HG02973 (cell line): Measurements from ENCODE around the gene INTS1.

Experiments
- ATAC-seq: cut with Tn5 transposase; IDR thresholded peaks from one replicate; pipeline ENCODE4 v1.9.1; 2021; ENCODE audit warnings: moderate library complexity; ENCODE audit not compliant: unreplicated experiment

The INTS1 gene

DNA sequence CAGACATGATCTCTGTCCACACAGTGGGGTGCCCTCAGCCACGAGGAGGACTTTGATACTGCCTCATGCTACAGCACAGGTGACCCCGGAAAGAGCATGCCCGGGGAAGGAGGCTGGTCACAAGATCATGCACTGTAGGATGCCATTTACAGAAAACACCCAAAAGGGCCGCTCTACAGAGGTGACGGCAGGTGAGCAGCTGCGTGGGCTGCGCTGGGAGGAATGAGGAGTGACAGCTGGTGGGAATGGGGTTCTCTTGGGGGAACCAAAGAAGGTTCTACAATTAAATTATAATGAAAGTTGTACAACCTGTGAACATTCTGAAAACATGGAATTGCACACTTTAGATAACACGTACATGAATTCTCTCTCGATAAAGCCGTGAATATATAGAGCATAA, 12.0 kb downstream of the INTS1 start:
- no peak for ATAC-seq

DNA sequence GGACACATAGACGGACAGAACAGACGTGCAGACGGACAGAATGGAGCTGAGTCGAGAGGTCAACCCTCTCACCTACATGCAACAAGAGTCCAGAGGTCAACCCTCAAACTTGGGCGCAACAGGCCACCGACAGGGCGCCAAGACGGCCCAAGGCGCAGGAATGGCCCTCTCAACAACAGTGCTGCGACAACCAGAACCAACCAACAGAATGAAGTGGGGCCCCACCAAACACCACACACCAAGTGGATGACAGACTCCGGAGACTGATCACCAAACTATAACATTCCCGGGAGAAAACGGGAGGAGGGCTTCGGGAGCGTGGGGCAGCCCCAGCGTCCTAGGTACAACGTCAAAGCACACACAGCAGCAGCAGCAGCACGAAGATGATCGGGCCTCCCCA, 13.4 kb downstream of the INTS1 start:
- ATAC-seq: no peak

DNA sequence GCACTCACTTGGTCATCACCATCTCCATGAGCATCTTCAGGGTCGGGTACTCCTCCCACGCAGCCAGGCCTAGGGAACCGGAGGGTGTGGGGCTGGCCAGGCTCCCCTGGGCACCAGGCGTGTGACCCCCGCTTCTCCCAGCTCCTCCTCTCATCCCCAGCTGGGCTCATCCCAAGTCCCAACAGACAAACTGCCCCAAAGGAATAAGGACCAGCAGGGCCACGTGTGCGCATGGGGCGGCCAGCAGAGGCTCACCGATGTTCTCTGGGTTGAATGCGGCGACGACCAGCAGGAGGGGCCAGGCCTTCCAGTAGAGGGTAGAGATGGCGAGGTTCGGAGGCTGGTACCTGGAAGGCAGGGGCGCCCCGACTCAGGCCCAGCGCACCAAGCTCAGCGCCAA, 14.9 kb downstream of the INTS1 start:
- ATAC-seq: no peak

DNA sequence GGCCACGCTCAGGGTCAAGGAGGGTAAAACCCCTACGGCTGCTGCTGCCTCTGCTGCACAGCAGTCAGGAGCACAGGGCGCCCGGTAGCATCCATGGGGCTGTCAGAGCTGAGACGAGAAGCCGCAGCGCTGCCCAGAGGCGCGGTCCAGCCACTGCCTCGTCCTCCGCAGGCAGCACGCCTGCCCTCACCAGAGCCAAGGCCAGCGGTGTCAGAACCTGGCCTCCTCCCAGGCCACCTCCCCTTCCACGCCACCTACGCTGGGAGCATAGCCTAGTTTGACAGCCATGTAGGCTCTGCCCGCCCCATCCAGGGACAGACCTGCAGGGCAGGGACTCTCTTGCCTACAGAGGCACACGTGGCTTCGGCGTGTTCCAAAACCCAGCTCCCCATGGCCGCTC, 16.2 kb downstream of the INTS1 start:
- no peak for ATAC-seq

DNA sequence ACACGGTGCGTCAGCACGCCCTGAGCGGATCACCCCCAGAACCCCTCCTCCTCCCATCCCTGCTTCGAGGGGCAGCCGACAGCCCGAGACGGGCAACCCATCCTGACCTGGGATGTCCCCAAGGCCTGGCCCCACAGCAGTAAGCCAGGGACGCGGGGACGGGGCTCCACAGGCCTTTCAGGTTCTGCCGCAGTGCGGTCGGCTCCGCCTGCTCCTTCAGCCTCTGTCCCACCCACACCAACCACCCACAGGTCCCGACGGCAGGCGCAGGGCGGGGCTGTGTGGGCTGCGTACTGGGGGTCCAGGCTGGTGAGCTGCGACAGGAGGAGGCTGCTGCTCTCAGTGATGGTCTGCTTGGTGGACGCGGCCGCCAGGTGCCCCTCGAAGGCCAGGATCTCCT, 16.7 kb downstream of the INTS1 start:
- ATAC-seq: no peak

DNA sequence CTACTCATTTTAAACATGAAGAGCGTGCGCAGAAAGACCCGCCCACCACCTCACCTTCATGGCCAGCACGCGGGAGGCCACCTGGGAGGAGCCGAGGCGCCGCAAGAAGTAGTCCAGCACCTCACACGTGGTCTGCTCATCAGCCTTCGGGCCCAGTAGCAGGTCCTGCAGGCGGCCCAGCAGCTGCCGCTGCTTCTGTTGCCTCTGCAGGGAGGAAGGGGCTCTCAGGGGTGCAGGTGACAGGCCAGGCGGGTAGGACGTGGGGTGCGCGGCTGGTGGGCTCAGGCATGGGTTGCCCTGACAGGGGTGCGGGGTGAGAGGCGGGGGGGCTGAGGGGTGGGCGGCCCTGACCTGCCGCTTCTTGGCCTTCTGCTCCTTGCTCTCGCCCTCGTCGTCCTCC, 17.6 kb downstream of the INTS1 start:
- no peak for ATAC-seq

DNA sequence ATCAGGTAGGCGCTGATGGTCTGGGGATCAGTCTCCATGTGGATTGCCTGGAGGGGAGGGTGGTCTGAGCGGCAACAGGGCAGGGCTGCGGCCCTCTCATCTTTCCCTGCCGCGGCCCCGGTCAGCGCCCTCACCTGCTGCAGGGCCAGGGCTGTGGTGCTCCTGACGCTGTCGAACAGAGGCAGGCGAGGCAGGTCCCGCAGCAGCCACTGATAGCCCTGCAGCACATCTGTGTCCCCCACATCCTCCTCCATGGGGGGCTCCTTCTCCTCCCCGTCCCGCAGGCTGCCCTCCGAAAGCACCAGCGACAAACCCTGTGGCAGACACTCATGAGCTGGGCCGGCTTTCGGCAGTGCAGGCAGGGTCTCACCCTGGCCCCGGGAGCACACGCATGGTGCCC, 19.0 kb downstream of the INTS1 start:
- ATAC-seq: no peak

DNA sequence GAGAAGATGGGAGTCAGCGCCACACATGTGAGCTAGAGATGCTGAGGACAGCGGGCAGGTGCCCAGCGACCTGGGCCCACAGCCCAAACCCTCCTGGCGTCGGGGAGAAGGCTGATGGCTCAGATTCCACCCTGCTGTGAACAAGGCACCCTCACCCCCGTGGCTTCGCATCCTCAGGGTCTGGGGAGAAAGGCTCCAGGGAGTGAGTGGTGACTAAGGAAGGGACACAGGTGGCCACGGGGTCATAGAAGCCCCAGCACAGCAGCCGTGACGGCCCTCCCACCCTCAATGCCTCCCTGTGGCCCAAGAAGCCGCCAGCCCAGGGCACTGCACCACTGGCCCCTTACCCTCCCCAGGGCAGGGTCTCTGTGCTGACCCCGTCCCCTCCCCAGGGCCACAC, 19.6 kb downstream of the INTS1 start:
- ATAC-seq: no peak

DNA sequence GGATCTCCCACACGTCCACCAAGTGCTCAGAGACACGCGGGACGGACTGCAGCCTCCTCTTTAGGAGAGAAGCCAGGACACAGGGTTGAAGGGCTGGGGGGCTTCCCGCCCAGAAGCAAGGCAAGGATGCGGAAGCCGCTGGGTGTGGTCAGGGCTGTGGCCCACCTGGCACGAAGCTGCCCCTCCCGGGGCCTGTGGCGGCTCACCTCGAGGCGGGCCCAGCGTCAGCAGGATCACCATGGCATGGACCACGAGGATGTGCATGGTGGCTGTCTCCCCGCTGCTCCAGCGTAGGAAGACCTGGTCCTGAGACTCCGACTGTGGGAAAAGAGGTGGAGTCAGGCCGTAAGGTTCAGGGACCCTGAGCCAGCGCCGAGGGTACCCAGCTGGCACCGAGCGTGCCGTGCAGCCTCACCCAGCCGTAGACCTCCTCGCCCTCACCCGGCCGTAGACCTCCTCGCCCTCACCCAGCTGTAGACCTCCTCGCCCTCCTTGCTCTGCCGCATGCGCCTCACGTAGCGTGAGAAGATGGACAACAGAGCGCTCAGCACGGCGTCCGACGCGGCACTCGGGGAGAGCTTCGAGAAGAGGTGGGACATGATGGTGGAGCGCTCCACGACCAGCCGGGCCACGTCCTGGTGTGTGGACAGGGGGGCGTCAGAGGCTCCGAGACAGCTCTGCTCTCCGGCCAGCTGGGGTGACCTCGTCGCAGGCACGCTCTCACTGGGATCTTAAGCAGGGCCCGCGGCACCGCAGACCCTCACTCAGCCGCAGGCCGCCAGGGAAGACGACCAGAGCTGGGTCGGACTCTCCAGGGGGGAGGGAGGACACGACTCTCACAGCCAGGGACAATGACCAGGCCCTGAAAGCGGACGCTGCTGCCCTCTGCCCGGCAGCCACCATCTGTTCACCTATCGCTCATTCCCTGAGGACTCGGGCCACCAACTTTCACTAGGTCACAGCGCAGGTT, 20.4 kb downstream of the INTS1 start:
- no peak for ATAC-seq

DNA sequence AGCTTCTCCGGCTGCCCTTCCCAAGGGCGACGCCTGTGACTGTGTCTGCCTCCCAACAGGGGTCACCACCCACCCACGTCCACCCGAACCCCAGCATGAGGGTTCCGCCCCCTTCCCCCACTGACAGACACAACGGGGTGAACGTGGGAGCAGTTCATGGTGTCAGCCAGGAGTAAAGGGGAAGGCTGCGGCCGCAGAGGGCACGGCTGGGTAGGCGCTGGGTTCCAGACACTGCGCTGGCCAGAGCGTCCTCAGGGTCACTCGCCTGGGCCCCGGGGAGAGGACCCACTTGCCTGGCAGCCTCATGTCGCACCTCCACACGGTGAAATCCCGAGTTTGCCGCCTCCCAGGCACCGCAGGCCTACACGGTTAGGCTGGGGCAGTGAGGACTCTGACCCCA, 21.1 kb downstream of the INTS1 start:
- ATAC-seq: no peak

DNA sequence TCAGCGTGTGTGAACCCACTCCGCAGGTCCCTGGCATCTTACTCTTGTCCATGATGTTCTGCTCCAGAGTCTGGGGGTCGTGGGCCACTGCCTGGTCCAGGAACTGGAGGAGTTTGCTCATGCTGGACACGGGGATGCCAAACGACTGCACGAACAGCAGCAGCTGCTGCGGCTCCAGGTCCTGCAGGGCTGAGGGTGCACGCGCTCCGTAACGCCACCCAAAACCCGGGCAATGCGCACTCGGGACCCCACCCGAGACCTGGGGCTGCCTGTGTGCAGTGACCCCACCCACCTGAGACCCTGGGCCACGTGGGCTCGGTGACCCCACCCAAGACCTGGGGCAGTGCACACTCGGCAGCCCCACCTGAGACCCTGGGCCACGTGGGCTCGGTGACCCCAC, 22.9 kb downstream of the INTS1 start:
- ATAC-seq: no peak

DNA sequence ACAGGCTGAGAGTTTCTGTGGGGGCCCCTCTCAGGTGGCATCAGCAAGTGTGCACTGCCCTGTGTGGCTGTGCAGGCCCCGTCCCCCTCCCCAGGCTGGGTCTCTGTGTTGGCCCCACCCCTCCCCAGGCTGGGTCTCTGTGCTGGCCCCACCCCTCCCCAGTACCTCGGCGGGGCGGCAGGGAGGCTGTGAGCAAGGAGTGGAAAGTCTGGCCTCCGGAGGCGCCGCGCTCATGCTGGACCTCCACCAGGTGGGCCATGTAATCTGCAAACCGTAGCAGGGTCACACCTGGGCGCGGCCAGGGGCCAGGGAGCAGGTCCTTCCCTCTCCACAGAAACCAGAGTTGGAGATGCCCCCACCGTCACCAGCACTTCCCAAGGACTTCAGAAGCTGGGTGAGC, 23.5 kb downstream of the INTS1 start:
- no peak for ATAC-seq

DNA sequence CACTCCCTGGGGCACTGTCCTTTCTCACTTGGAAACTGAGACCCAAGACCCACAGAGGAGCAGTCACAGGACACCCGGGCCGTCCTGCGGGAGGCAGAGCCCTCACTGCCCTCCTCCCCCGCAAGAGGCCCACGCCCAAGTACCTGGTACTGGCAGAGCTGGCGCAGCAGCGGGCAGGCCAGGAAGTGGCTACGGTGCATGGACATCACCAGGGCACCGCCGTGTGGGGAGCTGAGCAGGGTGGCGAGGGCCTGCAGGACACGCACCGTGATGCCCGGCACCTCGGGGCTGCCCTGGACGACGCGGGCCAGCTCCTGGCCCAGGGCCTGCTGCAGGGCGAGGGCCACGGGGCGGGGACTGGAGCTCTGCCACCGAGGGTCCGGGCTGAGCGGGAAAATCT, 24.9 kb downstream of the INTS1 start:
- ATAC-seq: no peak

DNA sequence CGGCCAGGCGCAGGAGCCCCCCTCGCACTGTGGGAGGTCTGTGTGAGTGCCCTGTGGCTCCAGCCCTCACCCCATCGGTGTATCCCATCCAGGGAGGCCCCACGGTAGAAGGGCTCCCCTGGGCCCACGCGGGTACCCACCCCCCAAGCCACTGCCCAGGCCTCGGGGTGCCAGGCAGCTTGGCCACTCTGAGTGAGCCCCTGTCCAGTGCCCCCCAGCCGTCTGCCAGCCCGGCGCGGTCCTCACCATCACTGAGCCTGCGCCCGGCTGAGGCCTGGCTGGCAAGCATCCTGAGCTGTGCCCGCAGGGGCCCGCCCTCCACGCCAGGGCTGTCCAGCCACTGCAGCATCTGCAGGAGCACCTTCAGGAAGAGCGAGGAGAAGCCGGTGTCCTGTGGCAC, 25.7 kb downstream of the INTS1 start:
- no peak for ATAC-seq

DNA sequence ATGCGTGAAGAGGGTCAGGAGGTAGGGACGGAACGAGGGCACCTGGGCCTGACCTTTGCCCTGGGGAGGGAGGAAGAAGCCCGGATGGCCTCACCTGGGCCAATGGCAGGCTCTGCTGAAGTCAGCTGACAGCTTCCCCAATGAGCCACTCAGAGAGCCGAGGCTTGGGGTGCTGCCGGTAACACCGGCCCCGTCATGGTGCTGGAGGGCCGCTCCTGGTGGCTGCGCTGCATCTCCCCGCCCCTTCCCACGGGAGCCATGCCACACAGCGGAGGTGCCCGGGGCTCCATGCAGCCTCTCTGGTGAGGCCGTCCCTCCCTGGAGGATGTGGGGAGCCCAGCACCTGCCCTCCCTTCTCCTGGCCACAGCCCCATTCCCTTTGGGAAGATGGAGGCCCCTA, 27.3 kb downstream of the INTS1 start:
- ATAC-seq: no peak

DNA sequence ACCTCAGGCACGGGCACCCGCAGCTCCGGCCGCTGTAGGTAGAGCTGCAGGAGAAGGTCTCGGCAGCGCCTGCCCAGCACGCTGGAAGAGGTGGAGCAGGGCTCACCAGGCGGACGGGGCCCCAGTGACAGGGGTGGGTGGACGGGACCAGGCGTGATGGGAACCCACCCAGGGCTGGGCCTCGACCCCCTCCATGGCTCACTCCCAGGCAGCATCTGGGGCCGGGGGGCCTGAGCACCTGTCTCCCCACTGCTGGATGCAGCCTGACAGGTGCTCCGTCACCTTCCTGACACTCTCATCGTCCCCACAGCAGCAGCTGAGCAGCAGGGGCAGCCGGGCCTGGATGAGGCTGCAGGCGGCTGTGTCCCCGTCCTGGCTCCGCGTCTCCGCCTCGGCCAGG, 28.2 kb downstream of the INTS1 start:
- ATAC-seq: no peak

DNA sequence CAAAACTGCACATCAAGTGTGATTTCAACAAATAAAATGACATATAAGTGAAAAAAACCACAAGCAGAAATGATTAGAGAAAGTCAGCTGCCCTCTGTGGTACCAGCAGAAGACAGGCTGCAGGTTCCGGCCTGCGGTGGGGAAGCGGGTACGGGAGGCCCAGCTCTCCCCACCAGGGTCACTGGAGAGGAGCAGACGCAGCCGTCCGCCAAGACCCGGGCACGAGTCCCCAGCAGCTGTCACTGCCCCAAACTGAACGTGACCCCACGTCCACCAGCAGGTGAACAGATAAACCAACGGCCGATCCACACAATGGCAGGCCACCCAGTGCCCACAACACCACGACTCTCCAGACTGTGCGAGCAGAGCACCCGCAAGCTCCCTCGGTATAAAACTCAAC, 28.8 kb downstream of the INTS1 start:
- no peak for ATAC-seq

DNA sequence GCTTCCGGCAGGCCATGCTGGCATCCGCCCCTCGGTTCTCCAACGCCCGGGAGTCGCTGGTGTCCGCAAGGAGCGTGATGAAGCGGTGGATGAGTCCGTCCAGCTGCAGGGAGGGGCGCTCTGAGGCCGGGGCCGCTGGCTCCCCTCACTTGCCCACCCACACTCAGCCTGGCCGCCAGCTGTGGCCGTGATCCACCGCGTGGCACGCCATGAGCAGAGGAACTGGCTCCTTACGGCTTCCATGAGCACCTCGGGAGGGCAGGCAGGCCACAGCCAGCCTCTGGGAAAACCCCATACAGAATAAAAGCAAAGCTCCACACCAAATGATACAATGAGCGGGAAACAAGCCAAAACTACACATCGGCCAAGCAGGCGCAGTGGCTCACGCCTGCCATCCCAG, 29.5 kb downstream of the INTS1 start:
- ATAC-seq: no peak

DNA sequence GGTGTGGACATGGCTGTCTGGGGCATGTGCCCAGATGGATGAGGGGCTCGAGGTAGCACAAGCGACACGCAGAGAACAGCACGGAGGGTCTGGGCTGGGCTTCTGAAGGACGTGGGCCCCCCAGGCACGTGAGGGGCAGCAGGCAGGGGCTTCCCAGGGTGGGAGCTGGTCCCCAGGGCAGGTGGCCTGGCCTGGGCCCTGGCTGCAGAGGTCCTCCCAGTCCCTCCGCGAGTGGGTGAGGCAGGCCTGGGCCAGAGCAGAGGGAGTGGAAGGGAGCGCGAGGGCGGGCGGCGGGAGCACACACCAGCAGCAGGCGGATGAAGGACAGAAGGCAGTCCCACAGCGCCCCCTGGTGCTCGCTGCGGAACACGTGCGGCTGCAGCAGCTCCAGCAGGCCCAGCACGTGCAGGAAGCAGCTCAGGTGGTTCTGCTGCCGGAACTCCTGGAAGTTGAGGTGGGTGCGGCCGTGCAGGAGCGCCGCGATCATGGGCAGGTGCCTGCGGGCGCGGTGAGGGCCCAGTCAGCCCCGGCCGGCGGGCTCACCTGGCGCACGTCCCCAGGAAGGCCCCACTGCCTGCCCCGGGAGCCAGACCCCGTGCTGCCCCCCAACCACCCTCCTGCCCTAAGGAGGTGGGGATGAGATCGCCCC, 30.2 kb downstream of the INTS1 start:
- ATAC-seq: no peak

DNA sequence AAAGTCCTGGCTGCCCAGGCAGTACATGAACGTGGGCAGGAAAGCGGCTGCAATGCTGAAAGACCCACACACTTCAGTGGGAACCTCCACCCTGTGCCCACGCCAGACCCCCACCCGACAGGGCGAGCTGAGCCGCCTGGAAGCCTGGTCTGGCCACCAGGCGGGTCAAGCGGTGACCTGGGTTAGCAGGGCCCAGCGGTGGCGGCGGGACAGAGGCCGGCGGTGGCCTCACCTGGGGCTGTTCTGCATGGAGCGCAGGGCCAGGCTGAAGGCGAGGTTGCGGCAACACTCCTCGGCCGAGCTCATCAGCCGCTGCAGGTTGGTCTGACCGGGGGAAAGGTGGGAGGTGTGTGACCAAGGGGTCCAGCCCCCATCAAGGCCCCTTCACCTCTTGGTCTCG, 33.3 kb downstream of the INTS1 start:
- no peak for ATAC-seq

DNA sequence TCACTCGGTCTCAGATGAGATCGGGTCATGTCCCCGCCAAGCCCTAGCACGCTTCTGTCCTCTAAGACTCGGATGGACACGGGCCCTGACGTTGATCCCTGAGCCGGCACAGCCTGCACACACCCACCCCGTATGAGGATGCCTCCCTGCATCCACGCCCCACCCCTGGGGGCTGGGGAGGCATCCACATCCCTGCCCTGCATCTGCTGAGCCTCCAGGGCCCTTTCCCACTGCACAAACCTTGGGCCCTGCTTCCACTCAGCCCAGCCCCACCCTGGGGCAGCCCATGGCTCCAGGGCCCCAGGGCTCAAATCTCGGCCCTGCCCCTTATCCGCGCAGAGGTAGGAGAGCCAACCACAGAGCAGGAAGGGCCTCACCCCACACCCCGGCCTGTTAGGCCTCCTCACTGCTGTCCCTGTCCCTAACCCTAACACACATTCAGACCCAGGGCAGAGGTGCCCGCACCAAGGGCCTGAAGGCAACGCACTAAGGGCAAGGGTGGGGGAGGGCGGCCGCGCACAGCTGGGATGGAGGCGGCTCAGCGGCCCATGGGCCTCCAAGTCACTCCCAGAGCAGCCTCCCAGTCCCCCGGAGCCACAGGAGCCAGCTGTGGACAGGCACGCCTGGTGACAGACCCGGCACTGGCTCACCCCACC, 35.4 kb downstream of the INTS1 start:
- ATAC-seq: no peak

DNA sequence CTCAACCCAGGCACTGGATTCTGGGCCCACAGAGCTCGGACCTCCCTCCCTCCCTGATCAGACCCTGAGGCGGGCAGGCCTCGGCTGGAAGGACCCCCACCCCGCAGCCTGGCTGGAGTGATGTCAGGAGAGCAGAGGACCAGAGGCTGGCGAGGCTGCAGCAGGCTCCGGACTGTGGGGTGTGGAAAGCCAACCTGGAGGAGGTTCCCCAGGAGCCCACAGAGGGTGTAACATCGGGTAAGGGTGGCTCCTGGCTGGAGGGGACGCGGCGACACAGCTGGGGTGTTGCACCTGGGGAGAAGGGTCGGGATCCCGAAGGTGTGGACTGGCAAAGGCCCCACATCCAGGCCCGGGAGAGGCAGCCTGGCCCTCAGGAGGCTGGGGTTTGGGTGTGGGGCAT, 36.0 kb downstream of the INTS1 start:
- no peak for ATAC-seq
